Body of pancreas (tissue), 4 donors: ENCODE measurements around the gene ZXDC.

Experiments used
- POLR2A ChIP-seq, 3 donors: fragments of 450-650 bp; IDR thresholded peaks; one replicate each; pipeline ENCODE4 v1.6.1; 2016; ENCODE audit warnings: antibody characterized with exemption in 3 of 3, mild to moderate bottlenecking in 2 of 3
- TF ChIP-seq, protein P1 (sequence below), 7 experiments: fragments of 450-650 bp in 4 of 7; fragments of 200-600 bp in 3 of 7; sonication (generic) in 3 of 7; IDR thresholded peaks; one replicate each; pipeline ENCODE4 v1.5.1; 2016 to 2019; ENCODE audit warnings: antibody characterized with exemption in 7 of 7

DNA sequence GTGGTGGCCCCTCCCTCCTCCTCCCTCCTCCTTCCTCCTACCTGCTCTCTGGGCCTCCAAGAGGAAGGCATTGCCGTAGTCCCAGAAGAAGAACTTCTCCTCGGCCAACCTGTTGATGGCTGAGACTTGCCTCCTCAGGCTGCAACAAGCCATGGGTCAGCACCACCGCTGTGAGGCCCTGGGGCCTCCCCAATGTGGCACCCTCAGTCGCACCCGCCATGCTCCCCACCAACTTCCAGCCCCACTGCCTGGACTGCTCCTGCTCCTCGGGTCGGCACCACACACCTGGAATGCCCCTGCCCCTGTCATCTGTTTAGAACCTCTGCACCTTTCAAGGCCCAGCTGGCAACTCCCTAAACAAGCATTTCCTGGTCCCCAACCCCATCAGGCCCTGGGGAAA is 24.3 kb upstream of the ZXDC start:
- TF ChIP-seq, protein P1, sequence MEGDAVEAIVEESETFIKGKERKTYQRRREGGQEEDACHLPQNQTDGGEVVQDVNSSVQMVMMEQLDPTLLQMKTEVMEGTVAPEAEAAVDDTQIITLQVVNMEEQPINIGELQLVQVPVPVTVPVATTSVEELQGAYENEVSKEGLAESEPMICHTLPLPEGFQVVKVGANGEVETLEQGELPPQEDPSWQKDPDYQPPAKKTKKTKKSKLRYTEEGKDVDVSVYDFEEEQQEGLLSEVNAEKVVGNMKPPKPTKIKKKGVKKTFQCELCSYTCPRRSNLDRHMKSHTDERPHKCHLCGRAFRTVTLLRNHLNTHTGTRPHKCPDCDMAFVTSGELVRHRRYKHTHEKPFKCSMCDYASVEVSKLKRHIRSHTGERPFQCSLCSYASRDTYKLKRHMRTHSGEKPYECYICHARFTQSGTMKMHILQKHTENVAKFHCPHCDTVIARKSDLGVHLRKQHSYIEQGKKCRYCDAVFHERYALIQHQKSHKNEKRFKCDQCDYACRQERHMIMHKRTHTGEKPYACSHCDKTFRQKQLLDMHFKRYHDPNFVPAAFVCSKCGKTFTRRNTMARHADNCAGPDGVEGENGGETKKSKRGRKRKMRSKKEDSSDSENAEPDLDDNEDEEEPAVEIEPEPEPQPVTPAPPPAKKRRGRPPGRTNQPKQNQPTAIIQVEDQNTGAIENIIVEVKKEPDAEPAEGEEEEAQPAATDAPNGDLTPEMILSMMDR (IDR thresholded peaks at IDR 0.05) = no peak
- no peak for TF ChIP-seq POLR2A (IDR thresholded peaks at IDR 0.05)
